IMR-90 (cell line): Measurements from ENCODE around the gene SRGAP3. TPM values are rescaled to one million over a fixed set of nuclear protein-coding genes. Genes with fewer than 3 reads are reported as not detected.

ENCODE experiments used
- ATAC-seq: fragments of 200-7000 bp; cut with Tn5 transposase; 2 replicates; pipeline ENCODE4 v1.9.1; 2020; ENCODE audit warnings: low read depth, mild to moderate bottlenecking, moderate library complexity
- BruUV-seq: library from RNA; stranded (reverse); fragments of 400-500 nt; replicated peaks from 2 replicates; lab custom pipeline; 2021; lab: Mats Ljungman, UMichigan
- CTCF ChIA-PET: fragments of 300-600 bp; formaldehyde crosslinking; extraction: SDS; loops from one replicate; lab custom pipeline; 2021; ENCODE audit warnings: antibody characterized with exemption; lab: Yijun Ruan, JAX
- POLR2A ChIA-PET: fragments of 300-600 bp; sonication (Branson Sonifier 250); formaldehyde crosslinking; loops from one replicate; lab custom pipeline; 2022; ENCODE audit warnings: antibody characterized with exemption; ENCODE audit not compliant: unreplicated experiment; lab: Charles Lee
- DNase-seq: peaks from one replicate; pipeline ENCODE4 v3.0.0; 2013
- H2AFZ ChIP-seq: replicated peaks from 2 replicates; pipeline ENCODE3; 2013; ENCODE audit warnings: low read length, mild to moderate bottlenecking; ENCODE audit not compliant: poor library complexity
- H2AK5ac ChIP-seq: 2 replicates; pipeline ENCODE4 v1.6.1; 2013; ENCODE audit warnings: low read depth, low read length, inconsistent platforms
- H2AK9ac ChIP-seq: replicated peaks from 2 replicates; pipeline ENCODE3; 2013; ENCODE audit warnings: mild to moderate bottlenecking, low read depth, low read length, moderate library complexity; ENCODE audit not compliant: poor library complexity
- H2BK120ac ChIP-seq: 2 replicates; pipeline ENCODE4 v1.6.1; 2013; ENCODE audit warnings: low read depth, low read length, inconsistent platforms
- H2BK15ac ChIP-seq: 3 replicates; pipeline ENCODE4 v1.6.1; 2013; ENCODE audit warnings: low read depth, low read length, inconsistent platforms
- H2BK20ac ChIP-seq: 2 replicates; pipeline ENCODE4 v1.6.1; 2013; ENCODE audit warnings: low read depth, mild to moderate bottlenecking, inconsistent platforms, low read length, moderate library complexity
- H2BK5ac ChIP-seq: 2 replicates; pipeline ENCODE4 v1.6.1; 2013; ENCODE audit warnings: mild to moderate bottlenecking, low read depth, low read length, inconsistent platforms; ENCODE audit not compliant: poor library complexity, severe bottlenecking
- H3K14ac ChIP-seq: replicated peaks from 2 replicates; pipeline ENCODE4 v1.6.1; 2013; ENCODE audit warnings: low read depth, low read length, inconsistent platforms
- H3K18ac ChIP-seq: 2 replicates; pipeline ENCODE4 v1.6.1; 2013; ENCODE audit warnings: low read depth, low read length, control low read depth
- H3K23ac ChIP-seq: 2 replicates; pipeline ENCODE4 v1.6.1; 2013; ENCODE audit warnings: low read depth, low read length, inconsistent platforms
- H3K27ac ChIP-seq: 2 replicates; pipeline ENCODE4 v1.5.1; 2013; ENCODE audit warnings: mild to moderate bottlenecking, control low read depth, low read length; ENCODE audit not compliant: insufficient read depth
- H3K27me3 ChIP-seq: 2 replicates; pipeline ENCODE4 v1.6.1; 2013; ENCODE audit warnings: low read length; ENCODE audit not compliant: control insufficient read depth, insufficient read depth
- H3K36me3 ChIP-seq: 2 replicates; pipeline ENCODE4 v1.6.1; 2013; ENCODE audit warnings: low read length, mixed read lengths; ENCODE audit not compliant: control insufficient read depth, insufficient read depth
- H3K4ac ChIP-seq: 2 replicates; pipeline ENCODE4 v1.6.1; 2013; ENCODE audit warnings: low read depth, low read length, inconsistent platforms
- H3K4me1 ChIP-seq: 2 replicates; pipeline ENCODE4 v1.6.1; 2013; ENCODE audit warnings: low read length, mixed read lengths; ENCODE audit not compliant: control insufficient read depth, insufficient read depth
- H3K4me2 ChIP-seq: 2 replicates; pipeline ENCODE4 v1.6.1; 2013; ENCODE audit warnings: low read depth, mild to moderate bottlenecking, control low read depth, low read length, moderate library complexity
- H3K4me3 ChIP-seq: 2 replicates; pipeline ENCODE4 v1.5.1; 2013; ENCODE audit warnings: low read depth, mild to moderate bottlenecking, control low read depth, low read length, moderate library complexity; ENCODE audit not compliant: insufficient read depth
- H3K56ac ChIP-seq: 2 replicates; pipeline ENCODE4 v1.6.1; 2013; ENCODE audit warnings: low read length, inconsistent platforms; ENCODE audit not compliant: insufficient read depth; ENCODE audit errors: extremely low read depth
- H3K79me1 ChIP-seq, 2 experiments: 2 replicates each; pipeline ENCODE4 v1.6.1; 2013; ENCODE audit warnings: low read length in 2 of 2, inconsistent platforms in 1 of 2, low read depth in 1 of 2
- H3K9ac ChIP-seq: 2 replicates; pipeline ENCODE4 v1.6.1; 2013; ENCODE audit warnings: low read depth, low read length, control low read depth
- H3K9me1 ChIP-seq: 2 replicates; pipeline ENCODE4 v1.6.1; 2013; ENCODE audit warnings: low read length, inconsistent platforms; ENCODE audit not compliant: insufficient read depth
- H3K9me3 ChIP-seq: 2 replicates; pipeline ENCODE4 v1.6.1; 2013; ENCODE audit warnings: low read length; ENCODE audit not compliant: control insufficient read depth, insufficient read depth
- H4K20me1 ChIP-seq: 2 replicates; pipeline ENCODE4 v1.6.1; 2013; ENCODE audit warnings: low read length, inconsistent platforms; ENCODE audit not compliant: insufficient read depth
- H4K5ac ChIP-seq: 2 replicates; pipeline ENCODE4 v1.6.1; 2013; ENCODE audit warnings: mild to moderate bottlenecking, low read depth, low read length, control low read depth
- H4K8ac ChIP-seq, 2 experiments: 2 replicates each; pipeline ENCODE4 v1.6.1; 2013; ENCODE audit warnings: low read depth in 2 of 2, low read length in 2 of 2, control low read depth in 1 of 2, inconsistent platforms in 1 of 2
- H4K91ac ChIP-seq: 2 replicates; pipeline ENCODE4 v1.6.1; 2013; ENCODE audit warnings: low read depth, low read length, inconsistent platforms; ENCODE audit not compliant: insufficient read depth
- BHLHE40 ChIP-seq: fragments of 150-350 bp; IDR thresholded peaks from 2 replicates; pipeline ENCODE4 v1.6.1; 2016; ENCODE audit warnings: mild to moderate bottlenecking, low read depth, low read length
- CHD1 ChIP-seq: IDR thresholded peaks from 2 replicates; pipeline ENCODE4 v1.6.1; 2012; ENCODE audit warnings: low read depth, low read length, improper control_type of control experiment
- CTCF ChIP-seq: conservative IDR thresholded peaks from 2 replicates; pipeline ENCODE4 v1.5.1; 2012; ENCODE audit warnings: mild to moderate bottlenecking, low read depth, low read length, improper control_type of control experiment
- ELK1 ChIP-seq: fragments of 150-350 bp; IDR thresholded peaks from 2 replicates; pipeline ENCODE4 v1.6.1; 2016; ENCODE audit warnings: low read depth, mild to moderate bottlenecking, low read length, moderate library complexity, borderline replicate concordance
- FOS ChIP-seq: fragments of 150-350 bp; IDR thresholded peaks from 2 replicates; pipeline ENCODE4 v1.6.1; 2016; ENCODE audit warnings: low read depth, low read length
- MAFK ChIP-seq: IDR thresholded peaks from 2 replicates; pipeline ENCODE4 v1.6.1; 2012; ENCODE audit warnings: low read depth, low read length, improper control_type of control experiment
- MAZ ChIP-seq: IDR thresholded peaks from 2 replicates; pipeline ENCODE4 v1.6.1; 2012; ENCODE audit warnings: low read depth, mild to moderate bottlenecking, low read length, improper control_type of control experiment, moderate library complexity, borderline replicate concordance
- MXI1 ChIP-seq: IDR thresholded peaks from 2 replicates; pipeline ENCODE4 v1.6.1; 2012; ENCODE audit warnings: low read depth, mild to moderate bottlenecking, low read length, moderate library complexity, borderline replicate concordance
- RAD21 ChIP-seq: IDR thresholded peaks from 2 replicates; pipeline ENCODE4 v1.6.1; 2012; ENCODE audit warnings: low read length, improper control_type of control experiment
- RCOR1 ChIP-seq: IDR thresholded peaks from 2 replicates; pipeline ENCODE4 v1.6.1; 2012; ENCODE audit warnings: mild to moderate bottlenecking, low read length, improper control_type of control experiment; ENCODE audit not compliant: insufficient replicate concordance
- SMC3 ChIP-seq: fragments of 150-350 bp; IDR thresholded peaks from 2 replicates; pipeline ENCODE4 v1.6.1; 2016; ENCODE audit warnings: low read depth, mild to moderate bottlenecking, antibody characterized with exemption, low read length, moderate library complexity
- USF2 ChIP-seq: fragments of 150-350 bp; IDR thresholded peaks from 2 replicates; pipeline ENCODE4 v1.6.1; 2017; ENCODE audit warnings: mild to moderate bottlenecking, antibody characterized with exemption, low read length, low read depth
- WGBS, 2 experiments: methylation state at CpG; one replicate each; pipeline versions ENCODE4 v1.1.5 to v1.1.7; 2013; ENCODE audit warnings: missing lambda C conversion rate in 2 of 2; ENCODE audit not compliant: insufficient read length in 1 of 2; ENCODE audit errors: extremely low coverage in 2 of 2; 5-methylcytosine and 5-hydroxymethylcytosine counted together
- dilution Hi-C: fragments of 300-500 bp; cut with HindIII; formaldehyde crosslinking; loops from one replicate; pipeline ENCODE4 v1.14.3; 2018; ENCODE audit warnings: low sequenced_read_pairs; ENCODE audit not compliant: unreplicated experiment
- in situ Hi-C: fragments of 300-500 bp; cut with MboI; formaldehyde crosslinking; loops from 3 replicates; pipeline ENCODE4 v1.14.3; 2019; ENCODE audit warnings: low sequenced_read_pairs, inconsistent platforms, mixed read lengths
- intact Hi-C: fragments of 100-400 bp; cut with micrococcal nuclease; formaldehyde crosslinking; loops from 2 replicates; pipeline ENCODE4 v1.10.0; 2022
- polyA plus RNA-seq, 3 experiments: library from polyadenylated mRNA; depleted of rRNA; stranded (reverse); fragments of >200 nt; gene quantifications; 2 replicates each; pipeline ENCODE4 v1.2.3, GENCODE V29; 2012; ENCODE audit warnings: low replicate concordance in 1 of 3
- total RNA-seq: library from RNA; depleted of rRNA; stranded (reverse); fragments of >200 nt; gene quantifications from 2 replicates; pipeline ENCODE4 v1.2.3, GENCODE V29; 2012

SRGAP3 gene
- total and polyA plus RNA-seq, 2 of the 4 experiments (the other 2 are of a cell fraction), result 0.68 to 1.4 TPM

GRCh38 chr3:9069971-9070370 lies 179.5 kb downstream of the SRGAP3 start:
- intact Hi-C loops, result loop anchor here (5.0 kb wide), 1 partner anchor 628 kb away; no protein-coding TSS in a partner anchor
- no peak for ATAC-seq

More at GRCh38 chr3:9069971-9070370, 179.5 kb downstream of the SRGAP3 start:
- Histone ChIP-seq H4K91ac (no peak overlapping the region), H3K36me3 (no peaks in the 10 kb centered on the region), H2BK5ac (no peak overlapping the region), H4K20me1 (no peaks in the 10 kb centered on the region), H3K79me1 (no peaks in the 10 kb centered on the region), H3K4me3 (no peak overlapping the region), H3K14ac (no peak overlapping the region), H3K9ac (no peak overlapping the region), H3K23ac (no peak overlapping the region), H3K9me1 (no peaks in the 10 kb centered on the region), H2AK9ac (no peak overlapping the region), H3K27ac (no peak overlapping the region), H2BK20ac (no peak overlapping the region), H3K27me3 (peaks cover 13% of the 10 kb centered on the region), H3K4me2 (no peak overlapping the region), H2AFZ (no peak overlapping the region), H3K9me3 (no peaks in the 10 kb centered on the region), H3K4ac (no peak overlapping the region), H3K18ac (no peak overlapping the region), H3K4me1 (no peaks in the 10 kb centered on the region), H4K5ac (no peak overlapping the region), H2AK5ac (no peak overlapping the region), H2BK15ac (no peak overlapping the region), H2BK120ac (no peak overlapping the region), H3K56ac (no peak overlapping the region), H4K8ac (no peak overlapping the region)
- in situ Hi-C loops (loop anchor here (5.0 to 25.0 kb wide), 3 partner anchors 98 to 408 kb away; partner anchors contain the start of gene OXTR), dilution Hi-C loops (no loop called here)
- 100% methylated on average over 1 of the region's 1 CpG; no CpG with 5 or more reads in 1 of the 2 experiments for WGBS, 2 experiments
- POLR2A ChIA-PET, result no interaction called here
- DNase-seq, result no peak
- BruUV-seq, result no TSS peak
- TF ChIP-seq BHLHE40 (no peak), USF2 (no peak), CTCF (no peak), ELK1 (no peak), CHD1 (no peak), MAFK (no peak), RAD21 (no peak), MXI1 (no peak), SMC3 (no peak), RCOR1 (no peak), MAZ (no peak), FOS (no peak)
- CTCF ChIA-PET, result no interaction called here
